Hepatocyte (in vitro differentiated cells): ENCODE measurements around the gene GBP7. TPM values are rescaled to one million over a fixed set of nuclear protein-coding genes. Genes with fewer than 3 reads are reported as not detected.

Experiments
- DNase-seq: peaks from one replicate; pipeline ENCODE4 v3.0.0-alpha.2; 2016; ENCODE audit warnings: low spot score
- H2AFZ ChIP-seq: fragments of 200-600 bp; sonication (generic); 2 replicates; pipeline ENCODE4 v1.6.0; 2016; ENCODE audit warnings: antibody characterized with exemption, mild to moderate bottlenecking
- H3K27ac ChIP-seq: fragments of 200-600 bp; sonication (generic); 2 replicates; pipeline ENCODE4 v1.5.1; 2016; ENCODE audit warnings: mild to moderate bottlenecking
- H3K27me3 ChIP-seq: fragments of 200-600 bp; sonication (generic); 2 replicates; pipeline ENCODE4 v1.6.1; 2016
- H3K36me3 ChIP-seq: fragments of 200-600 bp; sonication (generic); replicated peaks from 2 replicates; pipeline ENCODE4 v1.5.1; 2016; ENCODE audit warnings: low read depth; ENCODE audit not compliant: insufficient read depth
- H3K4me1 ChIP-seq: fragments of 200-600 bp; sonication (generic); 2 replicates; pipeline ENCODE4 v1.5.1; 2016; ENCODE audit warnings: mild to moderate bottlenecking, moderate library complexity; ENCODE audit not compliant: insufficient read depth
- H3K4me2 ChIP-seq: fragments of 200-600 bp; sonication (generic); 2 replicates; pipeline ENCODE4 v1.6.0; 2016
- H3K4me3 ChIP-seq: fragments of 200-600 bp; sonication (generic); 2 replicates; pipeline ENCODE4 v1.5.1; 2016; ENCODE audit warnings: mild to moderate bottlenecking
- H3K79me2 ChIP-seq: fragments of 200-600 bp; sonication (generic); 2 replicates; pipeline ENCODE4 v1.6.0; 2017; ENCODE audit warnings: mild to moderate bottlenecking
- H3K9me2 ChIP-seq: fragments of 200-600 bp; sonication (generic); replicated peaks from 2 replicates; pipeline ENCODE4 v1.6.0; 2017; ENCODE audit warnings: mild to moderate bottlenecking; ENCODE audit not compliant: insufficient read depth
- H3K9me3 ChIP-seq: fragments of 200-600 bp; sonication (generic); 2 replicates; pipeline ENCODE4 v1.5.1; 2016; ENCODE audit warnings: low read depth, mild to moderate bottlenecking
- H4K20me1 ChIP-seq: fragments of 200-600 bp; sonication (generic); 2 replicates; pipeline ENCODE4 v1.6.0; 2016; ENCODE audit warnings: mild to moderate bottlenecking; ENCODE audit not compliant: insufficient read depth, poor library complexity, severe bottlenecking
- CTCF ChIP-seq: fragments of 200-600 bp; sonication (generic); IDR thresholded peaks from 2 replicates; pipeline ENCODE4 v1.5.1; 2016; ENCODE audit warnings: antibody characterized with exemption, mild to moderate bottlenecking; ENCODE audit not compliant: poor library complexity
- EZH2 ChIP-seq: fragments of 200-600 bp; sonication (generic); IDR thresholded peaks from 2 replicates; pipeline ENCODE4 v1.6.1; 2016; ENCODE audit warnings: antibody characterized with exemption, mild to moderate bottlenecking, borderline replicate concordance
- EZH2phosphoT487 ChIP-seq: fragments of 200-600 bp; sonication (generic); IDR thresholded peaks from one replicate; pipeline ENCODE4 v1.6.1; 2018; ENCODE audit warnings: antibody characterized with exemption, mild to moderate bottlenecking, low read depth, moderate library complexity; ENCODE audit not compliant: unreplicated experiment, severe bottlenecking
- WGBS: methylation state at CpG from one replicate; pipeline ENCODE4 v1.1.6; 2016; ENCODE audit warnings: low lambda C conversion rate; ENCODE audit errors: missing lambda C conversion rate; 5-methylcytosine and 5-hydroxymethylcytosine counted together
- polyA plus RNA-seq: library from polyadenylated mRNA; unstranded; fragments of >200 nt; fragmentation: Nextera tagmentation; extraction: Ambion mirVana; gene quantifications from 2 replicates; pipeline ENCODE4 v1.2.1, GENCODE V29; 2016
- total RNA-seq: library from RNA; depleted of rRNA; stranded (reverse); fragments of >200 nt; gene quantifications from 2 replicates; pipeline ENCODE4 v1.2.3, GENCODE V29; 2014

GBP7 gene
- total and polyA plus RNA-seq, 2 experiments from 2014 or later, result 0.27 to 0.63 TPM

- H3K27me3 ChIP-seq, result no peaks in the 10 kb centered on the region
- DNase-seq, result no peak
- H4K20me1 ChIP-seq, result no peaks in the 10 kb centered on the region
- no peak overlapping the region for H3K4me3 ChIP-seq
- no peaks in the 10 kb centered on the region for H3K9me3 ChIP-seq
- H3K9me2 ChIP-seq, result no peaks in the 10 kb centered on the region
- H3K79me2 ChIP-seq, result no peaks in the 10 kb centered on the region
- 45% methylated on average over 8 of the region's 8 CpGs for WGBS
- no peak overlapping the region for H2AFZ ChIP-seq
- TF ChIP-seq EZH2 (no peak), EZH2phosphoT487 (no peak), CTCF (no peak)
- H3K36me3 ChIP-seq, result no peaks in the 10 kb centered on the region
- H3K4me1 ChIP-seq, result peaks cover 5% of the 10 kb centered on the region
- H3K4me2 ChIP-seq, result no peak overlapping the region
- no peak overlapping the region for H3K27ac ChIP-seq
Measured at GRCh38 chr1:89087241-89087640, 88.6 kb downstream of the GBP7 start.

GRCh38 chr1:89085781-89086180 is 90.0 kb downstream of the GBP7 start:
- Histone ChIP-seq H3K27me3 (no peaks in the 10 kb centered on the region), H3K36me3 (no peaks in the 10 kb centered on the region), H3K4me2 (no peak overlapping the region), H4K20me1 (no peaks in the 10 kb centered on the region), H3K9me3 (no peaks in the 10 kb centered on the region), H3K4me1 (peaks cover 5% of the 10 kb centered on the region), H3K79me2 (no peaks in the 10 kb centered on the region), H3K27ac (no peak overlapping the region), H3K4me3 (no peak overlapping the region), H2AFZ (no peak overlapping the region), H3K9me2 (no peaks in the 10 kb centered on the region)
- TF ChIP-seq EZH2phosphoT487 (no peak), EZH2 (no peak), CTCF (no peak)
- DNase-seq, result no peak

Other genes starting within 250 kb of the GBP7 start
- gene KYAT3, start 183.4 kb downstream of the GBP7 start, total RNA-seq, result 55.6 and 56.3 TPM in 2 replicates
- 45.5 and 45.9 TPM in 2 replicates for gene KYAT3, start 183.4 kb downstream of the GBP7 start, polyA plus RNA-seq
- gene RBMXL1, start 183.4 kb downstream of the GBP7 start, total RNA-seq, result 17.4 and 18.7 TPM in 2 replicates
- 9.2 and 10.7 TPM in 2 replicates for gene RBMXL1, start 183.4 kb downstream of the GBP7 start, polyA plus RNA-seq
- 10.8 and 12.0 TPM in 2 replicates for gene GBP3, start 153.1 kb downstream of the GBP7 start, total RNA-seq
- gene GBP3, start 153.1 kb downstream of the GBP7 start, polyA plus RNA-seq, result 5.4 and 5.5 TPM in 2 replicates
- 18.9 and 20.3 TPM in 2 replicates for gene GBP1, start 110.8 kb downstream of the GBP7 start, total RNA-seq
- gene GBP1, start 110.8 kb downstream of the GBP7 start, polyA plus RNA-seq, result 12.0 and 19.3 TPM in 2 replicates
- 31.7 and 32.9 TPM in 2 replicates for gene GBP2, start 49.9 kb downstream of the GBP7 start, total RNA-seq
- 11.0 and 13.9 TPM in 2 replicates for gene GBP2, start 49.9 kb downstream of the GBP7 start, polyA plus RNA-seq
- gene GBP4, start 22.9 kb upstream of the GBP7 start, total RNA-seq, result 0.84 and 3.9 TPM in 2 replicates
- gene GBP4, start 22.9 kb upstream of the GBP7 start, polyA plus RNA-seq, result 0.28 and 0.66 TPM in 2 replicates
- gene GBP5, start 96.9 kb upstream of the GBP7 start, total RNA-seq, result not detected in 2 replicates
- not detected in 2 replicates for gene GBP5, start 96.9 kb upstream of the GBP7 start, polyA plus RNA-seq
- 0.03 TPM in 1 of 2 replicates, not detected in the other for gene GBP6, start 188.1 kb upstream of the GBP7 start, total RNA-seq
- not detected in 2 replicates for gene GBP6, start 188.1 kb upstream of the GBP7 start, polyA plus RNA-seq